Osteocyte (in vitro differentiated cells): Measurements from ENCODE around the gene DDX55. TPM values are rescaled to one million over a fixed set of nuclear protein-coding genes. Genes with fewer than 3 reads are reported as not detected.
A peak's percentile ranks its signal among the peaks of the same experiment; 100 is the strongest.
"Not testable (repeated sequence)": the region's sequence is repeated elsewhere in the genome, so short reads cannot be mapped to it uniquely, and the experiment has no call there.

Experiments used
- DNase-seq: peaks from one replicate; pipeline ENCODE4 v3.0.0; 2021; ENCODE audit warnings: mixed read lengths; ENCODE audit not compliant: unreplicated experiment; ENCODE audit errors: extremely low spot score
- H3K27ac Mint-ChIP-seq: one replicate; pipeline ENCODE4 v1.8.0; 2021; ENCODE audit warnings: mild to moderate bottlenecking, mixed read lengths; ENCODE audit not compliant: unreplicated experiment
- H3K27me3 Mint-ChIP-seq: one replicate; pipeline ENCODE4 v1.8.0; 2021; ENCODE audit warnings: mixed read lengths; ENCODE audit not compliant: unreplicated experiment
- H3K36me3 Mint-ChIP-seq: one replicate; pipeline ENCODE4 v1.8.0; 2021; ENCODE audit warnings: mixed read lengths; ENCODE audit not compliant: unreplicated experiment
- H3K4me1 Mint-ChIP-seq: one replicate; pipeline ENCODE4 v1.8.0; 2021; ENCODE audit warnings: mixed read lengths; ENCODE audit not compliant: unreplicated experiment
- H3K4me3 Mint-ChIP-seq: one replicate; pipeline ENCODE4 v1.8.0; 2021; ENCODE audit warnings: mild to moderate bottlenecking, moderate library complexity, mixed read lengths; ENCODE audit not compliant: unreplicated experiment
- H3K9me3 Mint-ChIP-seq: one replicate; pipeline ENCODE4 v1.8.0; 2021; ENCODE audit warnings: mixed read lengths; ENCODE audit not compliant: unreplicated experiment
- CTCF ChIP-seq: fragments of 200-600 bp; sonication (generic); IDR thresholded peaks from 2 replicates; pipeline ENCODE4 v1.5.0; 2021; ENCODE audit warnings: antibody characterized with exemption, mild to moderate bottlenecking, moderate library complexity
- long read RNA-seq: library from polyadenylated mRNA; unstranded; transcript quantifications from one replicate; pipeline ENCODE4 v2.0.0, GENCODE V29; 2021
- total RNA-seq: library from RNA; stranded (reverse); gene quantifications from 2 replicates; pipeline ENCODE4 v1.2.1, GENCODE V29; 2021

Gene DDX55
- total RNA-seq, result 19.3 and 21.6 TPM in 2 replicates
- long read RNA-seq, partial matches to known transcripts, result 64 of 97 reads
- long read RNA-seq, other reads (novel, unspliced or antisense), result 28 of 97 reads

- peak; percentile 69 for TF ChIP-seq CTCF
- H3K27me3 Mint-ChIP-seq, result no peaks in the 10 kb centered on the region
- H3K4me3 Mint-ChIP-seq, result peak within 1 kb of the TSS; percentile 99
- peak; percentile 93 for DNase-seq
- H3K27ac Mint-ChIP-seq, result peak within 1 kb of the TSS; percentile 88
- H3K4me1 Mint-ChIP-seq, result peaks cover 33% of the 10 kb centered on the region
- peaks cover 18% of the 10 kb centered on the region for H3K36me3 Mint-ChIP-seq
- no peaks in the 10 kb centered on the region for H3K9me3 Mint-ChIP-seq
These were observed at the start of gene DDX55 for GRCh38 chr12:123601602-123602489. Gene DDX55, plus strand, starts transcription at chr12:123602099. Its CDS starts 50 bp downstream, at chr12:123602149.

GRCh38 chr12:123554136-123554535, 47.8 kb upstream of the DDX55 start:
- H3K27me3 Mint-ChIP-seq, H3K9me3 Mint-ChIP-seq, H3K4me3 Mint-ChIP-seq, H3K36me3 Mint-ChIP-seq, H3K4me1 Mint-ChIP-seq, H3K27ac Mint-ChIP-seq, DNase-seq: not testable (repeated sequence)

- H3K36me3 Mint-ChIP-seq, H3K9me3 Mint-ChIP-seq, DNase-seq, H3K27ac Mint-ChIP-seq, H3K4me1 Mint-ChIP-seq, H3K4me3 Mint-ChIP-seq, H3K27me3 Mint-ChIP-seq: not testable (repeated sequence)
These were observed 47.1 kb upstream of the DDX55 start for GRCh38 chr12:123554843-123555242.

GRCh38 chr12:123558487-123558886, 43.4 kb upstream of the DDX55 start:
- H3K27ac Mint-ChIP-seq, DNase-seq, H3K36me3 Mint-ChIP-seq, H3K9me3 Mint-ChIP-seq, H3K4me1 Mint-ChIP-seq, H3K4me3 Mint-ChIP-seq, H3K27me3 Mint-ChIP-seq: not testable (repeated sequence)

- peaks cover 4% of the 10 kb centered on the region for H3K27me3 Mint-ChIP-seq
- H3K27ac Mint-ChIP-seq, result no peak overlapping the region
- no peak for DNase-seq
- TF ChIP-seq CTCF, result no peak
- no peak overlapping the region for H3K4me3 Mint-ChIP-seq
- H3K4me1 Mint-ChIP-seq, result no peaks in the 10 kb centered on the region
- H3K9me3 Mint-ChIP-seq, result no peaks in the 10 kb centered on the region
- H3K36me3 Mint-ChIP-seq, result no peaks in the 10 kb centered on the region
These were observed 42.4 kb upstream of the DDX55 start for GRCh38 chr12:123559468-123559867.

GRCh38 chr12:123571343-123571813, 30.5 kb upstream of the DDX55 start:
- H3K4me1 Mint-ChIP-seq, result peaks cover 9% of the 10 kb centered on the region
- no peak overlapping the region for H3K4me3 Mint-ChIP-seq
- no peaks in the 10 kb centered on the region for H3K36me3 Mint-ChIP-seq
- peak overlapping the region; percentile 12 for H3K27ac Mint-ChIP-seq
- no peak for TF ChIP-seq CTCF
- H3K27me3 Mint-ChIP-seq, result no peaks in the 10 kb centered on the region
- no peak for DNase-seq
- no peaks in the 10 kb centered on the region for H3K9me3 Mint-ChIP-seq
